HuH-7 (cell line): ENCODE measurements around the gene B4GALNT4.
"Not testable (repeated sequence)": the region's sequence is repeated elsewhere in the genome, so short reads cannot be mapped to it uniquely, and the experiment has no call there.

Experiments used
- DNase-seq: peaks from one replicate; pipeline ENCODE4 v3.0.0; 2011; ENCODE audit warnings: low spot score

The B4GALNT4 gene

GRCh38 chr11:359181-359714, 10.1 kb upstream of the B4GALNT4 start:
- no peak for DNase-seq

- no peak for DNase-seq
Measured at GRCh38 chr11:360326-361280, 8.7 kb upstream of the B4GALNT4 start.

DNA sequence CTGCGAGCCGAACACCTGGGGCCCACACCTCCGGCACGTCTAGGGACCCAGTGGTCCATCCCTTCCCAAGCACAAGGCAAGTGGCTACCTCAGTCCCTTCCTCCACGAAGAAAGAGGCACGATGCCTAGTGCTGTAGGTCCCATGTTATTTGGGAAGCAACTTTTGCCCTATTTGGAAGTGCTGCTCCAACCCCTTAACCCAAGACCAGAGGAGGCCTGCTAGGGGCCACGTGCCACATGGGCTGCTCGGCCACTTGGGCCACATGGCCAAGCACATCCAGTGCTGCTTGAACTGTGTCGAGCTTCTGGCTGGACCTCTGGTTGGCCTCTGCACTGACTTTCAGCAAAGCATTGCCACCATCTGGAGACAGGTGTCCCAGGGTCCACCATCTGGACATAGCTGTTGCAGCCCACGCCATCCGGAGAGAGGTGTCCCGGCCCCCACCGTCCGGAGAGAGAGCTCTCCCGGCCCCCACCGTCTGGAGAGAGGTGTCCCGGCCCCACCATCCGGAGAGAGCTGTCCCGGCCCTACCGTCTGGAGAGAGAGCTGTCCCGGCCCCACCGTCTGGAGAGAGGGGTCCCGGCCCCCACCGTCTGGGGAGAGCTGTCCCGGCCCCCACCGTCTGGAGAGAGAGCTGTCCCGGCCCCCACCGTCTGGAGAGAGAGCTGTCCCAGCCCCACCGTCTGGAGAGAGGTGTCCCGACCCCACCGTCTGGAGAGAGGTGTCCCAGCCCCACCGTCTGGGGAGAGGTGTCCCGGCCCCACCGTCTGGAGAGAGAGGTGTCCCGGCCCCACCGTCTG, 6.5 kb upstream of the B4GALNT4 start:
- DNase-seq = no peak

DNA sequence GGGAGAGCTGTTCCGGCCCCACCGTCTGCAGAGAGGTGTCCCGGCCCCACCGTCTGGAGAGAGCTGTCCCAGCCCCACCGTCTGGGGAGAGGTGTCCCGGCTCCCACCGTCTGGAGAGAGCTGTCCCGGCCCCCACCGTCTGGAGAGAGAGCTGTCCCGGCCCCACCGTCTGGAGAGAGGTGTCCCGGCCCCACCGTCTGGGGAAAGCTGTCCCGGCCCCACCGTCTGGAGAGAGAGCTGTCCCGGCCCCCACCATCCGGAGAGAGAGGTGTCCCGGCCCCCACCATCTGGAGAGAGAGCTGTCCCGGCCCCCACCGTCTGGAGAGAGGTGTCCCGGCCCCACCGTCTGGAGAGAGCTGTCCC, 5.9 kb upstream of the B4GALNT4 start:
- not testable (repeated sequence) for DNase-seq

GRCh38 chr11:363948-364761, 5.1 kb upstream of the B4GALNT4 start:
- peak; percentile 12 for DNase-seq

- no peak for DNase-seq
Measured at GRCh38 chr11:364991-365725, 4.1 kb upstream of the B4GALNT4 start.

GRCh38 chr11:365831-366230, 3.5 kb upstream of the B4GALNT4 start:
- no peak for DNase-seq

- no peak for DNase-seq
Measured at GRCh38 chr11:367956-368413, 1.3 kb upstream of the B4GALNT4 start.

DNA sequence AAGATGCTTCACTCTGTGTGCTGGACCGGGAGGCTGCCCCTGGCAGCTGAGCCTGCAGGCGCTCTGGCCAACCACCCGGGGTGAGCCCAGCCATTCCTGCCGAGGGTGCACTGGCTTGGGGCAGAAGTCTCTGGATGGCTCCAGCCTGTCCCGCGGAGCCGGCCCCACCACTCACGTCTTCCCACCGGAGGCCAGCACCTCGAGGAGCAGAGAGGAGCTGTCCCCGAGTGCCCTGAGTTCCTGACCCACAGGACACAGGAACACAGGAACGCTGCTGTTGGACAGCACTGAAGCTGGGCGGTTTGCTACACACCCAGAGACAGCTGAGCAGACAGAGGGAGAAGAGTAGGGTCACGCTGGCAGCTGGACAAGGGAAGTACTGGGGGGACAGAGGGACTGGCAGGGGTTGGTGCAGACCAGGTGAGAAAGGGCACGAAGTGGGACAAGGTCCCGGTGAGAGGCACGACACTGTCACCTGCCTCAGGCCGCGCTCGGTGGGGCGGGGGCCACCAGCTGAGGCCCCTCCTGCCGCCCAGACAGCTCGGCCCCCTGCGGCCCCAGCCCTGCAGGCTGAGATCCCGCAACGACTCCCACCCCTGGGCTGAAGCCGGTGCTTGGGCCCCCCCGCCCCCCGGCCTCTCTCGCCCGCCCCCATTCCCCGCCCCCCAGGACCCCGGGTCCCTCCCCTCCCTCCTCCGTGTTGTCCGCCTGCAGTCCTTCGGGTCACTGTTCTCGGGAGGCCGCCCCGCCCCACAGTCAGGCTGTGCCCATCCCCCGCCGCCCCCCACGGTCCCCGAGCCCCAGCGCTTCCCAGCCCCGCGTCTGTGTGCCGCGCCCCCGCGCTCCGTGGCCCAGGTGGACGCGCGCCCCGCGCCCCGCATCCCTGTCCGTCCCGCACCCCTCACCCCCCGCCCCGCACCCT, 624 bp upstream of the B4GALNT4 start:
- peak; percentile 58 for DNase-seq

- DNase-seq = no peak
Measured at GRCh38 chr11:370070-370941, 1.0 kb downstream of the B4GALNT4 start.

DNA sequence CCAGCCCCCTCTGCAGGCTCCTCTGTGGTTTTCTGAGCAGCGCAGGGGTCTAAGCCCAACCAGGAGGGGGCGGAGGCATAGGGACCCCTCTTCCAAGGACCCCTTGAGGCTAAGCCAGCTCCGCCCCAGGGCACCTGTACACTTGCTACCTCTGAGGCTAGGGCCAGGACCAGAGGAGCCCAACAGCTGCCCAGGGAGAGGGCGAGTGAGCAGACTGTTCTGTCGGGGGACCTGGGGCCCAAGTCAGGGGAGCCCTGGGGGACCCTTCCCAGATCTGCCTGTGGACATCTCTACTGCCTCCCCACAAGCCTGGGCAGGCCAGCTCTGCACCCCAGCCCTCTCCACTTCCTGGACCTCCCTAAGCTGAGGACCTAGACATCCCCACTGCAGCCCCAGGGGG, 1.8 kb downstream of the B4GALNT4 start:
- no peak for DNase-seq

- DNase-seq = no peak
Measured at GRCh38 chr11:371716-372590, 2.7 kb downstream of the B4GALNT4 start.

GRCh38 chr11:372809-373715, 3.8 kb downstream of the B4GALNT4 start:
- no peak for DNase-seq

DNA sequence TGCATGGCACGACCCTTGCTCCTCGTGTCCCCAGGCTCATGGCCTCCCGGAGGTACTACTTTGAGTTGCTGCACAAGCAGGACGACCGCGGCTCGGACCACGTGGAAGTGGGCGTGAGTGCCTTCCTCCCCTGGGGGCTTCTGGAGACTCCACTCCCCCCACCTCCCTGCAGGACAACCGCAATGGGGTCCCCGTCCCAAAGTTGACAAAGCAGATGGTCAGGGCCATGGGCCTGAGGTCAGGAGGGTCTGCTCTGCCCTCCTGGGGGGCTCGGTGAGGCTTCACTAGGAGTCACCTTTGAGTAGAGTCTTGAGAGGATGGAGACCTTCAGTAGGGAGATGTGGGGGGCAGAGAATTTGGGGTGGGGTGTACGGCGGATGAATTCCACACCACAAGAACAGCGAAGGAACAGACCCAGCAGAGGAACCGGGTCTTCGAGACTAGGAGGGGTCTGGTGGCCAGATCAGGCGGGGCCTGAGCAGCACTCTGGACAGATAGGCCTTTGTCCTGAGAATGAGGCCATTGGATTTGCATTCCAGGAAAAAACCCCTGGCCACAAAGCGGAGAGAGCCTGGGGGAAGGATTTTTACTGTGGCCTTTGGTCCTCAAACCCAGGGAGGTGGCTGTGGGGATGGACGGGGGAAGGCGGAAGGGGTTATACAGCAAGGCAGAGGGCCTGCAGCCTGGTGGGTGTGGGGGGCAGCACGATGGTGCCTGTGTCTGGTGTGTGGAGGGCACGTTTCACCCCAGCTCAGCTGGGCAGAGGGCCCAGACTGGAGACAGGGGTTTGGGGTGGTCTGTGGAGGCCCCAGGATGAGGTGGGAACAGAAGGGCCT, 4.6 kb downstream of the B4GALNT4 start:
- DNase-seq = peak; percentile 87

GRCh38 chr11:375065-376025, 6.0 kb downstream of the B4GALNT4 start:
- no peak for DNase-seq
